GM19239 (cell line): ENCODE measurements around the gene GLTP.
"Not testable (repeated sequence)": the region's sequence is repeated elsewhere in the genome, so short reads cannot be mapped to it uniquely, and the experiment has no call there.

Source experiments
- DNase-seq: peaks from one replicate; pipeline ENCODE4 v3.0.0; 2011; ENCODE audit warnings: low spot score; ENCODE audit not compliant: insufficient read length
- FAIRE-seq: peaks from 2 replicates; lab custom pipeline; 2011; peaks lifted over from hg19 to GRCh38; lab: Jason Lieb, UNC

Gene GLTP

GRCh38 chr12:109850518-109850917, 29.8 kb downstream of the GLTP start:
- not testable (repeated sequence) for DNase-seq, FAIRE-seq

- FAIRE-seq: no peak
- DNase-seq: no peak
Measured at GRCh38 chr12:109847142-109847735, 33.1 kb downstream of the GLTP start.

- no peak for DNase-seq
- FAIRE-seq: no peak
Measured at GRCh38 chr12:109845824-109846205, 34.5 kb downstream of the GLTP start.

- FAIRE-seq: peak; percentile 59
Measured at GRCh38 chr12:109844983-109845823, 35.1 kb downstream of the GLTP start.

GRCh38 chr12:109844091-109844490, 36.2 kb downstream of the GLTP start:
- FAIRE-seq: no peak
- no peak for DNase-seq

More at GRCh38 chr12:109844983-109845823, 35.1 kb downstream of the GLTP start:
- peak; percentile 94 for DNase-seq

- DNase-seq (no peak), FAIRE-seq (no peak)
Measured at GRCh38 chr12:109842021-109842420, 38.3 kb downstream of the GLTP start.

GRCh38 chr12:109841356-109841755, 39.0 kb downstream of the GLTP start:
- no peak for FAIRE-seq
- no peak for DNase-seq

- no peak for FAIRE-seq
- no peak for DNase-seq
Measured at GRCh38 chr12:109840305-109841074, 39.9 kb downstream of the GLTP start.

GRCh38 chr12:109839444-109839843, 40.9 kb downstream of the GLTP start:
- DNase-seq (no peak), FAIRE-seq (no peak)

- DNase-seq: no peak
- no peak for FAIRE-seq
Measured at GRCh38 chr12:109836916-109837315, 43.4 kb downstream of the GLTP start.

- no peak for DNase-seq
- no peak for FAIRE-seq
Measured at GRCh38 chr12:109835827-109836226, 44.5 kb downstream of the GLTP start.

GRCh38 chr12:109833307-109834189, 46.8 kb downstream of the GLTP start, which contains the start of gene TRPV4:
TRPV4 (minus strand) TSS chr12:109833398; CDS start chr12:109814796, 18,602 bp downstream.
- FAIRE-seq (no peak), DNase-seq (no peak)

GRCh38 chr12:109832541-109833306, 47.6 kb downstream of the GLTP start:
- DNase-seq (no peak), FAIRE-seq (no peak)

- no peak for DNase-seq
- no peak for FAIRE-seq
Measured at GRCh38 chr12:109831929-109832328, 48.4 kb downstream of the GLTP start.

GRCh38 chr12:109831365-109831764, 49.0 kb downstream of the GLTP start:
- DNase-seq (no peak), FAIRE-seq (no peak)

GRCh38 chr12:109830718-109831117, 49.6 kb downstream of the GLTP start:
- DNase-seq: no peak
- FAIRE-seq: no peak

GRCh38 chr12:109830267-109830666, 50.1 kb downstream of the GLTP start:
- no peak for DNase-seq
- FAIRE-seq: no peak

- FAIRE-seq (no peak), DNase-seq (no peak)
Measured at GRCh38 chr12:109829667-109830066, 50.7 kb downstream of the GLTP start.
